NCI-H1105 treated with DMSO at 0.1 percent for 48 hours (cell line): Measurements from ENCODE around the gene CTDSPL.
A peak's percentile ranks its signal among the peaks of the same experiment; 100 is the strongest.

ENCODE experiments used
- DNase-seq: peaks from one replicate; lab custom pipeline; 2025; lab: John Stamatoyannopoulos, UW

Gene CTDSPL

DNA sequence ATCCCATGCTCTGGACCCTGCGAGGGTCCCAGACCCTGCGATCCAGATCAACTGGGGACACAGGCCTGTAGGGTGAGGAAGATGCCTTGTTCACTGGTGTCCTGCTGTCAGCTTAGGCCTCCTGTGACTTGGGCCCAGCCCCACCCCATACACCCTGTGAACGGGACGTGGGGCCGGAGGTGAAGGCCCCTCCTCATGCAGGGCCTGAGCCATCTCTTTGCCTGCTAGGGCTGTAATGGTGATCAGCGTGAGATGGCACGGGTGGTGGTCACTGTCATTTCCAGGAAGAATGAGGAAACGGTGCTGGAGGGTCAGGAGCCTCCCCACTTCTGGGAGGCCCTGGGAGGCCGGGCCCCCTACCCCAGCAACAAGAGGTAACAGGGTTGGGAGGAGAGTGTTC lies 141.3 kb downstream of the CTDSPL start:
- no peak for DNase-seq

DNA sequence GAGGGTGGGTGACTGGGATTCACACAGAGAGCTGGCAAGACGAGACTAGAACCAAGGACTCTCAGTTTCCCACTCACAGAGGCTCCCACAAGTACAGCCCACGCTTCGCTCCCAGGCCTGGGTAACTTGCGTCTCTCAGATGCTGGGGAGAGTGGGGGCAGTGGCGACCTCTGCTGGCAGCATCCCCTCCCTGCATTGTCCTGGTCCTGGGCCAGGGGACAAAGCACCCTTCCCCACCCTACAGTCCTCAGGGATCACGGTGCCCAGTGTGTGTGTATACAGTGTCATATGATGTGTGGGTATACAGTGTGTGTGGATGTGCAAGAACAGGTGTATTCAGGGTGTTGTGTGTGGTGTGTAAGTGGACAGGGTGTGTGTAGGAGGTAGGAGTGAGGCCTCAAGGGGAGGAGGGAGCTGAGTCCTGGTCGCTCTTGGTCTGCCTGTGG lies 141.7 kb downstream of the CTDSPL start:
- peak; percentile 4 for DNase-seq

DNA sequence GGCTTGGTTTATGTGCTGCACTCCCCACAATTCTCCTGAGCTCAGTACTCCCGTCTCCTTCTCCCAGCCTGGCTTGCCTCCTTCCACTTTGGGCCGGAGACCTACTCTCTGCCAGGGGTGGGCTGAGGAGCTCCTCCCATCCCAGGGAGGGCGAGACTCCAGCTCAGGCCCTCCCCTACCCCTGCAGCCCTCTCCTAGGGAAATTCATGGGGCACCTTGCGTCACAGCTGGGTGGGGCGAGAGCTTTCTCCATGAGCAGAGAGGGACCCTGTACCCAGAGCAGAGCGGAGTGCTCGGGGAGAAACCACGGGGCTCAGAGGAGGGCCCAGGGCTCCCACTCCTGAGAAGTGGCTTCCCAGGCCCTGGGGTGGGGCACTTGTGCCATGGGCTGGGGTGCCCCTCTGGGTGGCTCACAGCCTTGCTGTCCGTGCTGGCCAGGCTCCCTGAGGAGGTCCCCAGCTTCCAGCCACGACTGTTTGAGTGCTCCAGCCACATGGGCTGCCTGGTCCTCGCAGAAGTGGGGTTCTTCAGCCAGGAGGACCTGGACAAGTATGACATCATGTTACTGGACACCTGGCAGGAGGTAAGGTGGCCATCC lies 142.2 kb downstream of the CTDSPL start:
- DNase-seq = no peak

DNA sequence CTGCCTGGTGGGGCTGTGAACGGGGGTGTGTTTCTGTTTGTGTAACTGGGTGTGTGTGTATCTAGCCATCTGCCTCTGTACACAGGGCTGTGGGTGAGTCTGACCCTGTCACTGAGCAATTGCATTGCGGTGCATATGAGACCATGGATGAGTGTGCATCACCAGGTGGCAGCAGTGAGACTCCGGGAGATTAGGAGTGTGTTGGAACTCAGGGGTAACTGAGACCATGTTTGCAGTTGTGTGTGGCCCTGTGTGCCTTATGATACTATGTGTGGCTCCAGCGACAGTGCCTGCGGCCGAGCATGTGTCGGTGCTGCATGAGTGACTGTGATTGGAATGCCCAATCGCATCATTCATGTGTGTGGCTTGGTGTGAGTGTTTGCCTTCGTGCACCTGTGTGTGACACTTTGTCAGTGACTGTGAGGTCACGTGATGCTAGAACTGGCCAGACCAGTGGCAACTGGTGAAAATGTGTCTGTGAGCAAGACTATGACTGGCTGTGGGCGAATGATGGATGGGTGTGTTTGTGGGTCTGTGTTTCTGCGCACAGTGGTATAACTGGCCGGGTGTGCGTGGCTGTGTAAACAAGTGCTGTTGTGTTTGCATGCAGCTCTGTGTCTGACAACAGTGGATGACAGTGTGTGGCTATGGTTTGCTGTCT lies 142.9 kb downstream of the CTDSPL start:
- peak; percentile 29 for DNase-seq

DNA sequence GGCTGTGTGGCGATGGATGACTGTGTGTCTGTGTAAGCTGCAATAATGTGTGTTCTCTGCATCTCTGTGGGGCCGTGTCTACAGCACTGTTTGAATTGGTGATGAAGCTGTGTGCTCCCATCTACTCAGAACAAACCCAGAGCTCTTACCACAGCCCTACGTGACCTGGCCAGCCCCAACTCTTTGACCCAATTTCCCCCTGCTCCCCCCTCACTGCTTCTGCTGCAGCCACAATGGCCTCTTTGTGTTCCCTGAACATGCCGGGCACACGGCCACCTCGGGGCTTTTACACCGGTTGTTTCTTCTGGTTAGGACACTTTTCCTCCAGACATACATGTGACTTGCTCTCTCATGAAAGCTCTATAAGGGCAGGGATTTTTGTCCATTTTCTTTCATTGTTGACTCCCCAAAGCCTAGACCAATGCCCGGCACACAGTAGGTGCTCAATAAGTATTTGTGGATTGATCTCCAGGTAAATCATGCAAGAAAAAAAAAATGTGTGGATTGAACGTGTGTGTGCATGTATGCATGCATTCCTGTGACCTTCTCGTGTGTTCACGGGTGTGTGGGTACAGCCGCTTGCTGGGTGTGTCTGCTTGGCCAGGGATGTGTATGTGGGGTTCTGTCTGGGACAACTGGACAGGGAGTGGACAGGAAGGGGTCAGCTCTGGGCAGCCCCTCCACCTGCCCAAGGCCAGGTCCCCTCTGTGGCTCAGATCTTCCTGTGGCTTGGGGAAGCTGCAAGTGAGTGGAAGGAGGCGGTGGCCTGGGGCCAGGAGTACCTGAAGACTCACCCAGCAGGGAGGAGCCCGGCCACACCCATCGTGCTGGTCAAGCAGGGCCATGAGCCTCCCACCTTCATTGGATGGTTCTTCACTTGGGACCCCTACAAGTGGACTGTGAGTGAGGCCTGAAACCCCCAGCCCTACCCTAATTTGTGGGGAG lies 143.7 kb downstream of the CTDSPL start:
- DNase-seq = no peak

DNA sequence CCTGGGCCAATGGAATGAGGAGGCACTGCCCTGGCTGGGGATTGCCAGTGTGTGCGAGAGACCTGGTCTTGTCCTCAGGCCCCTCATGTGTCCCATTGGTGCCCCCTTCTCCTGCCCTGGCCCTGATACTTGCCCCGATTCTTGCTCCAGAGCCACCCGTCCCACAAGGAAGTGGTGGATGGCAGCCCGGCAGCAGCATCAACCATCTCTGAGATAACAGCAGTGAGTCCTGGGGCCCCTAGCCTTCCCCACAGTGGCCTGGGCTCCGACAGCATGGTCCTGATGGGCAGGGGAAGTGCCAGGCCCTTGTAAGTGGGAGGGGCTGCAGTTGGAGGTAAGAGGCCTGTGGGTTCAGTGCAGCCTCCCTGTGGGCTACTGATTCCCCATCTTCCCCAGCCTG lies 144.4 kb downstream of the CTDSPL start:
- DNase-seq = no peak

DNA sequence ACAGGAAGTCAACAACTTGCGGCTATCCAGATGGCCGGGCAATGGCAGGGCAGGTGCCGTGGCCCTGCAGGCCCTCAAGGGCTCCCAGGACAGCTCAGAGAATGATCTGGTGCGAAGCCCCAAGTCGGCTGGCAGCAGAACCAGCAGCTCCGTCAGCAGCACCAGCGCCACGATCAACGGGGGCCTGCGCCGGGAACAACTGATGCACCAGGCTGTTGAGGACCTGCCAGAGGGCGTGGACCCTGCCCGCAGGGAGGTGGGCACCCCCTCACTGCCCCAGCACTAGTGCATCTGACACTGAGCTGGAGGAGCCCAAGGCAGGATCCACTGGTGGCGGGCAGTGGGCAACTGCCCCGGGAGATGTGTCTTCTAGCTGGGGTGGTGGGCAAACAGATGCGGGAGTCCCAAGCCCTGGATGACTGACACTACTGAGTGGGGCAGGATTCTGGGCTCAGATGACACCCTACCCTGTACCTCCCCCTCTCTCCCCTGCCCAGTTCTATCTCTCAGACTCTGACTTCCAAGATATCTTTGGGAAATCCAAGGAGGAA lies 144.8 kb downstream of the CTDSPL start:
- no peak for DNase-seq

DNA sequence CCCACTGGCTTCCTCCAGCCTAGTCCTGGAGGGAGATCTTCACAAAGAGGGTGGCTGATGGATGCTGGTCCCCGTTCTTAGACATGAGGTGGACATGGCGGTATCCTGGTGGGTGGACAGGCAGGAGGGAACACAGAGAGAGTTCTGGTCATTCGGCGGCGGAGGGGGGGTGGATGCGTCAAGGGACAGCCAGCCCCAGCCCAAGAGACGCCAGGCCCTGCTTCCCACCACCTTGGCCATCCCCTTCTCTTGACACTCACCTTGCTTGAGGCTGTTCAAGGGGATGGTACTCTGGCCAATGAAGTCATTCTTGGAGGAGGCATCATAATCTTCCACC lies 146.0 kb downstream of the CTDSPL start:
- no peak for DNase-seq

DNA sequence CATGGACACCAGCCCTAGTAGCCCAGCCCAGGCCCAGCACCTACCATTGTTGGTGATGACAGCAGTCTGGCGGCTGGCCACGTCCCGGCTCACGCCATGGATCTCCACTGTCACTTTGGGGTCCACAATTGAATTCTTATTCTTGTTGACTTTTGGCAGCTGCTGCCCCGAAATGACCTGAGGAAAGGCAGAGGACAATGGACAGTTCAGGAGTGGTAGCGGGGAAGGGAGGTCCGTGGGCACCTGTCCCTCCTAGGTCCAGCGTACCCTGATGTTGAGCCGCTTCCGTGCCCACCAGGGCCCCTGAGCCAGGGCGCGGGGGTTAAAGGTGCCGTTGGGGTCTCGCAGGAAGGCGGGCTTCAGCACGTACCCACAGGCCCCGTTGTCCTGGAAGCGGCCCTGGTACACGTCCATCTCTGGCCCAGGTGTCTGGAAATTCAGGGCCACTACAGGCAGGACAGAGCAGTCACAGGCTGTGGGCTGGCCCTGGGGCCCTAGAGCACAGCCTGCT lies 146.6 kb downstream of the CTDSPL start:
- no peak for DNase-seq

DNA sequence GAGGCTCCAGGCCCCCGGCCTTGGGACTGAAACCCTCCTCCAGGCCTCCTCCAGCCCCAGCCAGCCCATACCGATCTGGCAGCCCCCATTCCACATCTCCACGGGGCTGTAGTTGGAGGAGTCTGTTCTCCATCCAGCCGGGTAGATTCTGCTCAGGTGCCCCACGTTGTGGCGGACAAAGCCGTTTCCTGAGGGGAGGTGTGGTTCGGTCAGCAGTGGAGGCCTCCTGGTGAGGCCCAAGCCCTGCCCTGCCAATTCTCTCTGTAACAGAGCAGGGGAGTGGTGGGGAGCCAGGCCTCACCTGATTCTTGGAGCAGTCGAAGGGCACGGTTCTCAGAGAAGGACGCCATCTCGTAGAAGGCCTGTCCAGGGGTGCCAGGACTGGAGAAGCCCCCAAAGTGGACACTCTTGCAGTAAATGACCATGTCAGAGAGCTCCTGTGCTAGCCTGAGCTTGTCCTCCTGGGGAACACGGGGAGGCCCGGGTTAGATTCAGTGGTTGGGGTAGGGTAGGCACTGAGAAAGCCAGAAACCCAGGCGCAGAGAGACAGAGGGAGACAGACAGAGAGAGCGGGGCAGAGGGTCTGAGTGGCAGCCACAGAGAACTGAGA lies 147.4 kb downstream of the CTDSPL start:
- no peak for DNase-seq

DNA sequence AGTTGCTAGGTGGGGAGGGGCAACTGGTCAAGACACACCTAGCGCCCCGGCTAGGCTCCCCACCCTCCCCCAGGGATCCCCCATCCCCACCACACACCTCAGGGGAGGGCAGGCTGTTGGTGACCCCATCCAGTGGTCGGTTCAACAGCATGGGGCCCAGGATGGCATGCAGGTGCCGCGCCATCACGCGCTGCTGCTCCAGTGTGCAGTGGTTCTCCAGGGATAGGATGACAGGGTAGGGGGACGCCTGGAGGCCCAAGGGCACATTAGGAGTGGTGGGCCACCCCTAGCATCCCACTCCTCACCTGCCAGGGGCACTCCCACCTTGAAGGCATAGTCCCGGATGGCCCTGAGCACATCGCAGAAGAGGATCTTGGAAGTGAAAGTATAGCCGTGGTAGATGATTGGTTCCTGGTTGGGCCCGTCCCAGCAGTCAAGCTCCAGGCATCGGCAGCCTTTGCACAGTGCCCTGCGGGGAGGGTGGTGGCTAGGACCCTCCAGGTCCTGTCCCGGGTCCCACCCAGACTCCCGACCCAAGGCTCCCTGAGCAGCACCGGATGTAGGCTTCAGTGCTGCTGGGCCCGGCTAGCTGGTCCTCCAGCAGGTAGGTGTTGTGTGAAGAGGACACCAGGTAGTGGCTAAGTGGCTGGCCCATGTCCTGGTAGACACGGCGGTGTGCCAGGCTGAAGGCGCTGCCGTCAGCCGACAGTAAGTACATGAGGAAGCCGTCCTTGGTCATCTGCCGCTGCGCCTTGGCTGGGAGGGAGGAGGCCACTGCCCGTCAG lies 148.3 kb downstream of the CTDSPL start:
- no peak for DNase-seq

DNA sequence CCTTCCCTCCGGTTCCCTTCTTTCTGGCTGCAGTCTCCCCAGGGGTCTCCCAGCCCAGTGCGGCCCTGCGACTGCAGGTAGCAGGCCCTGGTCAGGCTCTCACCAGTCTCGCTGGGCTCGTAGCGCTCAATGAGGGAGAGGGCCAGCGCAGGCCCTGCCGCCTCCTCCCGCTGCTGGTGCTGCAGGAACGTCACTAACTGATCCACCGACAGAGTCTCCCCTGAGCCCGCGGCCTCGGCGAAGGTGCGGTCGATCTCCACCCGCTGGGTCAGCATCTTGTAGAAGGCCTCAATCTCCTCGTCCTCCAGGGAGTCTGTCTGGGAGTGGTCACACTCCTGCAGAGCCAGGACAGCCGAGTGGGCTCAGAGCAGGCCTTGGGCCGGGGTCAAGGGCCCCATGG lies 149.4 kb downstream of the CTDSPL start:
- no peak for DNase-seq

DNA sequence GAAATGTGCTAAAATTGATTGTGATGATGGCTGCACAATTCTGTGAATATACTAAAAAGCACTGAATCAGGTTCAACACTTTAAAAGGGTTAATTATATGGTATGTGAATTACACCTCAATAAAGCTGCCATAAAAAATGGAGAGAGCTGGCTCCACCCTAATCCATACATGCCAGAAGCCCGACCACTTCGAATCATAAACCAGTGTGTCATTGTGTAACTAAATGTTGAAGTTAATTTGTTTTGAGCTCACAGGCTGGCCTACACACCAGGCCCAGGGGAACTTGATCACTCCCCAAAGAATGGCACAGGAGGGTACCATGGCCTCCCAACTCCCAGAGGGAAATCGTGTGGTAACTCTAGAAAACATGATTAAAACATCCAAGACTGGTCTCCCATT lies 153.8 kb downstream of the CTDSPL start:
- DNase-seq = no peak

DNA sequence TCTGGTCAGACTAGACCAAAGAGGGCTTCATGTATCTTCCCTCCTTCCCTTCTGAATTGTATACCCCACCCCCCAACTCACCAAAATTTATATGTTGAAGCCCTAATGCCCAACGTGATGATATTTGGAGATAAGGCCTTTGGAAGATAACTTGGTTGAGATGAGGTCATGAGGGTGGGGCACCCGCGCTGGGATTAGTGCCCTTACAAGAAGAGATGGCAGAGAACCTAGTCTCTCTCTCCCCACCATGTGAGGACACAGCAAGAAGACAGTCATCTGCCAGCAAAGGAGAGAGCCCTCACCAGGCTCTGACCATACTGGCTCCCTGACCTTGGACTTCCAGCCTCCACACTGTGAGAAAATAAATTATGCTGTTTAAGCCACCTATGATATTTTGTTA lies 154.3 kb downstream of the CTDSPL start:
- DNase-seq = no peak

DNA sequence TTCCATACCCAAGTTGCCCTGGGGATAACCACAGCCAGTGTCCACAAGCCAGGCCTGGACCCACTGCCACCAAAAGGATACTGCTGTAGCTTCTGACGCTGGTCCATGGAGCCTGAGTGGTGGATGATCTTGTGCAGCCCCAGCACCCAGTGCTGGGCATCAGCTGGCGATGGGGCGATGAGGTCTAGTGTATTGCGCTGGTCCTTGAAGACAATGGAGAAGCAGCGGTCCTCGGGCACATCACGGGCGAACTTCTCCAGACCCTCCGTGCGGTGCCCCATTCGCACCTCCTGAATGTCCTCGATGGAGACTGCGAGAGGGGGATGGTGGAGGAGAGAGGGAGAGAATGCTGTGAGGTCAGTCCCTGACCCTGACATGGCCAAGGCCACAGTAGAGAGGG lies 154.7 kb downstream of the CTDSPL start:
- DNase-seq = no peak

DNA sequence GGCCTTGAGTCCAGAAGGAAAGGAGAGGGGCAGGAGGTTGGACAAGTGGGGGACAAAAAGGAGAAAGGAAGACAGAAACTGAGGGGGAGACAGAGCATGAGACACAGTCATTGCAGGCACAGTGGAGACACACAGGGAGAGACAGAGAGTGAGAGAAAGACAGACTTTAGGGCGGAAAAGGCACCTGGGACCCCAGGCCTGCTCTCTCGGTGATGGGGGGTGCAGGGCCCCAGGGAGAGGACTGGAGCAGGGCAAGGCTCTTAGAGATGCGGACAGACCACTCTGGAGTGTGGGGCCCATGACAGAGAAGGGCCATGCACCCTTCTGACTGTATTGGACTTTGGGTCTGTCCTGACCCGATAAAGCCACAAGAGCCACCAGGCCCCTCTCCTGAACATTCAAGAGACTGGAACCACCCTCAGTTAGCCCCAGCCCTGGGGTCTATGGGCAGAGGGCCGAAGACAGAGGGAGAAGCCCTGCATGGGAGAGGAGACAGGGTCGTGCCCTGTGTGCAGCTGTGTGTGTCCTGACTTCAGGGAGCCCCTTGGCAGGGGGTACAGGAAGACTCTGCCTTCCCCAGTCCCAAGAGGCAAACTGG lies 155.3 kb downstream of the CTDSPL start:
- DNase-seq = no peak

DNA sequence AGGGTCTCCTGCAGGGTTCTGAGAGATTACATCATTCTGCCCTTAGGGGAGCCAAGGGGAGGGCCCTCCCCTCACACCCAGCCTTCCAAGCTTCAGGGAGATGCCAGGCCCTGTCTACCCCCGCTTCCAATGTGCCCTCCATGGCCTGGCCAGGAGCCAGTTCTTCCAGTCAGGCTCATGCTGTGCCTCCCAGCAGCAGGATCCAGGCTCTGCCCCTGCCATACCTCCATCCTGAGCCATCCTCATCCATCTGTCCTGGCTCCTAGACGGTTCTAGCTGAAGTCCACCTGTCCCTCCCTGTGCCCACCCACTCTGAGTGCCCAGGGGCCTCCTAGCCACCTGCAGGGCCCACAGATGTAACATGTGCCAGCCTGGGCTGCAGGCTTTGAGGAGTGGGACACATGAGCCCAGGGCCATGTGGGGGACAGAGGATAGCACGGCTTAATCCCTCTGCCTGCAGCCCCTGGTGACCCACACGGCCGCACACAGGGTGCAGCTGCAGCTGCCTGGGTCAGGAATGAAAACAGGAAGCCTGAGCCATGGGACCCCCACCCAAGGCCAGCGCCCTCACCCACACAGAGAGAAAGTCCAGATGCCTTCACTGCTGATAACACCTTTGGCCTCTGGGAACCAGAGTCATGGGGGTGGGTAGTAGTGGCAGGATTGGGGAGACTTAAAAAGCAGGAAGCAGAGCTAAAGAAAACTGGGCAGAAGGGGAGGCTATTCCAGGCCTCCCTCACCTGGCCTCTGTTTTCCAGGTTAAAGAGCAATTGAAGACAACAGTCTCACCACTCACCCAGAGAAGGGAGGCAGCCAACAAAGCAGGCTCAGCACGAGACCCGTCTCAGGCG lies 156.0 kb downstream of the CTDSPL start:
- DNase-seq = no peak

DNA sequence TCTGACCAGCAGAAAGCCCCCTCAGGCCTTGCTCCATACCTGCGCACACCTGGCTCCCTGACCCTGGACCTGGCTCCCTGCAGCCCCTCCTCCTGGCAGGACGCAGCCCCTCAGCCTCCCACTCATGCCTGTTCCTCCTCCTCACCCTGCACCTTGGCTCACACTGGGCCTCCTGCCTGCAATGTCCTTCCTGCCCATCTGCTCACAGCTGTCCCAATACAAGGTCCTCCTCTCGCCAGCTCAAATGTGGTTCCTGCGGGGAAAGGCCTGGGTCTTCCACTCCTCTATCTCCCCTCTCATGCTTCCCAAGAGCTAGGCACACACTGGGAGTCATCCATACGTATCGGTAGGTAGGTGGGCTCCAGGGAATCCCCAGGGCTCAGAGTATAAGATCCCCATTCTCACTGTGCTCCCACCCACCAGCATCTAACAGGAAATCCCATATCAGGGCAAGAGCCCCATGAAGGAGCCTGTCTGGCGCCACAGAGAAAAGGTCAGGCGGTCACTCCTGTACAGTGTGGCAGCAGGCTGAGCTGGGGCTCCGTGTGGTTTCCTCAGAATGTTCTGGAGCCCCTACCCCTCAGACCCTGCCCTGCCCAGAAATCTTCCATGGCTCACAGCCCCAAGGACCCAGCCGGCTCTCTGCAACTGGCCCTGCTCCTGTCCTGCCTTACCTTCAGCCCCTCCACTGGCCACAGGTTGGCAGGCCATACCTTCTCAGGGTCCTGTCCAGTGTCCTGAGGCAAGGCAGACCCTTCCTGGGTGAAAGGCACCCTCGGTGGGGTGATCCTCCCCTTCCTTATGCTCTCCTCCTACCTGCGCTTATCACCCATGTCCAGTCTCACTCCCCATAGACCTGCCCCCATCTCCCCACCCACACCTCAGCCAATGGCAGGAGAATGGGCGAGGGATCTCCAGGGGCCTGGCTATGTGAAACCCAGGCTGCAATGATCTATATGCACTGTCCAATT lies 156.9 kb downstream of the CTDSPL start:
- no peak for DNase-seq
